ENCODE data around the gene SEMA5A.

DNA sequence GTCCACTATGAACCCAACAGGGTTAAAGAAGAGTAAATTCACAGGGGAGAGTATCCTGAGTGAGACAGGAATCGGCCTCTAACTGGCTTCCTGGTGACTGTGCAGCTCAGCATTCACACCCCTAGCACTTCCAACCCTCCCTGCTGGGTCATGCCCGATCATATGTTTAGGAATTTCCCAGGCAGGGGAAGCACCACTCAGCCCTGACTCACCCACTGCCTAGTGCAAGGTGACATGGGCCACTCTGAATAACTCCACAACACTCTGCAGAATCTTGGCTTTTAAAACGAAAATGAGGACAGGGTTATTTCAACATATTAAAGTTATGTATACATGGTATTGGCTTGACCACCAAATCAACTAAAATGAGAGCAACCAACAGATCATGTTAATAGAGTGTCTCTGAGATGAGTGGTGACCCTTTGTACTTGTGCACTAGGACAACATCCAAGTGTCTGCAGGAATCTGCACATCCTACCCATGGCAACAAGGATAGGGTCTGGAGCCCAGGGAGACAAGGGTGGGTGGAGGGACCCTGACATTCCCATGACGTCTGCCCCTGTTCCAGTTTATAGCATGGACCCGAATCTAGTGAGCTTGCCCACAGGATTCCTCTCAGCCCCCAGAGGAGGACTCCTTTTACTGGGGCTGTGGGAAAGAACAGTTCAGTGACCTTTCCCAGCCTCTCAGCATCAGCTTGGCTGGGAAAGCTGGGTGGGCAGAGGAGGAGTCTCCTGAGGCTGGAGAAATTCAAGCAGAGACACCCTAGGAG, 485.8 kb downstream of the SEMA5A start:
- TF ChIP-seq, protein P1, sequence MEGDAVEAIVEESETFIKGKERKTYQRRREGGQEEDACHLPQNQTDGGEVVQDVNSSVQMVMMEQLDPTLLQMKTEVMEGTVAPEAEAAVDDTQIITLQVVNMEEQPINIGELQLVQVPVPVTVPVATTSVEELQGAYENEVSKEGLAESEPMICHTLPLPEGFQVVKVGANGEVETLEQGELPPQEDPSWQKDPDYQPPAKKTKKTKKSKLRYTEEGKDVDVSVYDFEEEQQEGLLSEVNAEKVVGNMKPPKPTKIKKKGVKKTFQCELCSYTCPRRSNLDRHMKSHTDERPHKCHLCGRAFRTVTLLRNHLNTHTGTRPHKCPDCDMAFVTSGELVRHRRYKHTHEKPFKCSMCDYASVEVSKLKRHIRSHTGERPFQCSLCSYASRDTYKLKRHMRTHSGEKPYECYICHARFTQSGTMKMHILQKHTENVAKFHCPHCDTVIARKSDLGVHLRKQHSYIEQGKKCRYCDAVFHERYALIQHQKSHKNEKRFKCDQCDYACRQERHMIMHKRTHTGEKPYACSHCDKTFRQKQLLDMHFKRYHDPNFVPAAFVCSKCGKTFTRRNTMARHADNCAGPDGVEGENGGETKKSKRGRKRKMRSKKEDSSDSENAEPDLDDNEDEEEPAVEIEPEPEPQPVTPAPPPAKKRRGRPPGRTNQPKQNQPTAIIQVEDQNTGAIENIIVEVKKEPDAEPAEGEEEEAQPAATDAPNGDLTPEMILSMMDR (IDR thresholded peaks at IDR 0.05): no peak
- TF ChIP-seq POLR2AphosphoS5 (IDR thresholded peaks at IDR 0.05) (peak in 1 of 3 donors; percentile 29), POLR2A (IDR thresholded peaks at IDR 0.05) (no peak)

All from breast epithelium (tissue), 3 donors.